ENCODE data around the gene RALGAPB.
"Not testable (repeated sequence)": the region's sequence is repeated elsewhere in the genome, so short reads cannot be mapped to it uniquely, and the experiment has no call there.

The RALGAPB gene

GRCh38 chr20:38447931-38448675 is 24.5 kb upstream of the RALGAPB start:
- no peak for DNase-seq

- no peak for DNase-seq
Observed at GRCh38 chr20:38449046-38449445, 23.6 kb upstream of the RALGAPB start.

GRCh38 chr20:38450412-38450975 is 22.1 kb upstream of the RALGAPB start:
- no peak for DNase-seq

GRCh38 chr20:38452880-38453624 is 19.6 kb upstream of the RALGAPB start:
- no peak for DNase-seq

GRCh38 chr20:38453941-38454340 is 18.7 kb upstream of the RALGAPB start:
- DNase-seq, result no peak

- no peak for DNase-seq
Observed at GRCh38 chr20:38454556-38455473, 17.8 kb upstream of the RALGAPB start.

GRCh38 chr20:38458314-38458713 is 14.3 kb upstream of the RALGAPB start:
- DNase-seq, result no peak

GRCh38 chr20:38460040-38460623 is 12.5 kb upstream of the RALGAPB start:
- no peak for DNase-seq

GRCh38 chr20:38460631-38461030 is 12.0 kb upstream of the RALGAPB start:
- DNase-seq, result not testable (repeated sequence)

- not testable (repeated sequence) for DNase-seq
Observed at GRCh38 chr20:38461167-38461566, 11.5 kb upstream of the RALGAPB start.

- DNase-seq, result not testable (repeated sequence)
Observed at GRCh38 chr20:38461569-38461968, 11.1 kb upstream of the RALGAPB start.

- no peak for DNase-seq
Observed at GRCh38 chr20:38466171-38466570, 6.5 kb upstream of the RALGAPB start.

- DNase-seq, result no peak
Observed at GRCh38 chr20:38466983-38467382, 5.7 kb upstream of the RALGAPB start.

- no peak for DNase-seq
Observed at GRCh38 chr20:38471245-38471644, 1.4 kb upstream of the RALGAPB start.

- no peak for DNase-seq
Observed at GRCh38 chr20:38471987-38472512, 593 bp upstream of the RALGAPB start.

- DNase-seq, result no peak
Observed at GRCh38 chr20:38473367-38473795, 738 bp downstream of the RALGAPB start.

GRCh38 chr20:38477747-38478146 is 5.1 kb downstream of the RALGAPB start:
- no peak for DNase-seq

- no peak for DNase-seq
Observed at GRCh38 chr20:38479596-38479995, 7.0 kb downstream of the RALGAPB start.

- no peak for DNase-seq
Observed at GRCh38 chr20:38485041-38485440, 12.4 kb downstream of the RALGAPB start.

- no peak for DNase-seq
Observed at GRCh38 chr20:38489181-38489580, 16.5 kb downstream of the RALGAPB start.

- DNase-seq, result no peak
Observed at GRCh38 chr20:38497246-38497935, 24.7 kb downstream of the RALGAPB start.

- DNase-seq, result no peak
Observed at GRCh38 chr20:38498909-38499308, 26.3 kb downstream of the RALGAPB start.
